ENCODE measurements around the gene PABPC1L. TPM values are rescaled to one million over a fixed set of nuclear protein-coding genes. Genes with fewer than 3 reads are reported as not detected.
A peak's percentile ranks its signal among the peaks of the same experiment; 100 is the strongest.

PABPC1L gene
- total and polyA plus RNA-seq, 2 of the 13 experiments (the other 11 are each of a cell fraction or from before 2014, with no cell fraction given): 30.8 to 252 TPM

- TF ChIP-seq BCLAF1 (IDR thresholded peaks at IDR 0.05) (no peak), ZNF503 (CRISPR knock-in tag; IDR thresholded peaks at IDR 0.05) (peak; percentile 62; the same call in 1 of the 2 replicates), REL (CRISPR knock-in tag; conservative IDR thresholded peaks at IDR 0.05) (peak; percentile 90), KLF15 (CRISPR knock-in tag; IDR thresholded peaks at IDR 0.05; ENCODE audit: borderline replicate concordance) (no peak), MAFG (CRISPR knock-in tag; IDR thresholded peaks at IDR 0.05) (no peak), MYC (CRISPR knock-in tag; IDR thresholded peaks at IDR 0.05; ENCODE audit: borderline replicate concordance) (peak; percentile 90), ZBTB49 (CRISPR knock-in tag; IDR thresholded peaks at IDR 0.05; ENCODE audit: borderline replicate concordance) (peak; percentile 61; the same call in 1 of the 2 replicates), TOE1 (CRISPR knock-in tag; IDR thresholded peaks at IDR 0.05) (no peak), YY1 (IDR thresholded peaks at IDR 0.05; ENCODE audit: insufficient read depth, insufficient replicate concordance, low read depth, low read length) (peak; percentile 72), SP5 (CRISPR knock-in tag; IDR thresholded peaks at IDR 0.05; ENCODE audit: borderline replicate concordance, low read depth) (peak; percentile 75), ZNF589 (CRISPR knock-in tag; conservative IDR thresholded peaks at IDR 0.05) (0 out of 2 replicates have a peak, but pooled peaks have one; percentile 95), ZNF605 (CRISPR knock-in tag; IDR thresholded peaks at IDR 0.05) (no peak), ATAD3A (CRISPR knock-in tag; IDR thresholded peaks at IDR 0.05) (peak; percentile 95), ZNF329 (CRISPR knock-in tag; IDR thresholded peaks at IDR 0.05; ENCODE audit: low read depth) (0 out of 2 replicates have a peak, but pooled peaks have one; percentile 32), TCF7 (IDR thresholded peaks at IDR 0.05; ENCODE audit: low read depth) (no peak), NR2C2 (CRISPR knock-in tag; IDR thresholded peaks at IDR 0.05; ENCODE audit: borderline replicate concordance) (peak; percentile 33; the same call in 1 of the 2 replicates), ZBTB46 (CRISPR knock-in tag; IDR thresholded peaks at IDR 0.05; ENCODE audit: borderline replicate concordance) (no peak), MIER3 (CRISPR knock-in tag; IDR thresholded peaks at IDR 0.05; ENCODE audit: borderline replicate concordance) (no peak; the same call in 1 of the 2 replicates), ESRRA (CRISPR knock-in tag; IDR thresholded peaks at IDR 0.05; ENCODE audit: low read depth) (no peak)
Observed at GRCh38 chr20:44909872-44910689, at the start of gene PABPC1L (continued).

All from HepG2 (cell line).